ACC112 (cell line): ENCODE results near the gene PGBD5.

Experiments used
- H2AFZ ChIP-seq: fragments of 200-600 bp; sonication (generic); one replicate; pipeline ENCODE4 v1.6.0; 2017; ENCODE audit warnings: antibody characterized with exemption, low read length; ENCODE audit not compliant: unreplicated experiment
- H3K27ac ChIP-seq: fragments of 200-600 bp; sonication (generic); 2 replicates; pipeline ENCODE4 v1.5.1; 2014; ENCODE audit warnings: low read depth, mild to moderate bottlenecking, antibody characterized with exemption, low read length, moderate library complexity
- H3K27me3 ChIP-seq: fragments of 200-600 bp; sonication (generic); 2 replicates; pipeline ENCODE4 v1.6.1; 2014; ENCODE audit warnings: mild to moderate bottlenecking, antibody characterized with exemption, low read length, moderate library complexity, mixed read lengths; ENCODE audit not compliant: insufficient read depth
- H3K36me3 ChIP-seq: fragments of 200-600 bp; sonication (generic); 2 replicates; pipeline ENCODE4 v1.6.1; 2016; ENCODE audit warnings: mild to moderate bottlenecking, antibody characterized with exemption, low read length, moderate library complexity, mixed read lengths; ENCODE audit not compliant: insufficient read depth
- H3K4me1 ChIP-seq: fragments of 200-600 bp; sonication (generic); one replicate; pipeline ENCODE4 v1.6.1; 2016; ENCODE audit warnings: low read length, mixed read lengths; ENCODE audit not compliant: insufficient read depth, unreplicated experiment, control insufficient read depth
- H3K4me3 ChIP-seq: fragments of 200-600 bp; sonication (generic); 2 replicates; pipeline ENCODE4 v1.5.1; 2014; ENCODE audit warnings: mild to moderate bottlenecking, low read depth, low read length
- H3K79me2 ChIP-seq: fragments of 200-600 bp; sonication (generic); one replicate; pipeline ENCODE4 v1.6.0; 2016; ENCODE audit warnings: low read length; ENCODE audit not compliant: control insufficient read depth, unreplicated experiment, insufficient read depth

PGBD5 gene

GRCh38 chr1:230386637-230387262, 39.4 kb downstream of the PGBD5 start:
- no peaks in the 10 kb centered on the region for H3K79me2 ChIP-seq
- no peak overlapping the region for H3K27ac ChIP-seq
- peaks cover 12% of the 10 kb centered on the region; the same call in 1 of the 2 replicates for H3K27me3 ChIP-seq
- H3K4me1 ChIP-seq, result no peaks in the 10 kb centered on the region
- no peaks in the 10 kb centered on the region for H3K36me3 ChIP-seq
- no peak overlapping the region for H2AFZ ChIP-seq
- H3K4me3 ChIP-seq, result no peak overlapping the region

GRCh38 chr1:230385930-230386329, 40.2 kb downstream of the PGBD5 start:
- no peaks in the 10 kb centered on the region for H3K4me1 ChIP-seq
- H3K27me3 ChIP-seq, result 0 out of 2 replicates have a peak, but pooled peaks cover 14% of the 10 kb centered on the region
- H3K4me3 ChIP-seq, result no peak overlapping the region
- H2AFZ ChIP-seq, result no peak overlapping the region
- no peak overlapping the region for H3K27ac ChIP-seq
- no peaks in the 10 kb centered on the region for H3K79me2 ChIP-seq
- H3K36me3 ChIP-seq, result no peaks in the 10 kb centered on the region

DNA sequence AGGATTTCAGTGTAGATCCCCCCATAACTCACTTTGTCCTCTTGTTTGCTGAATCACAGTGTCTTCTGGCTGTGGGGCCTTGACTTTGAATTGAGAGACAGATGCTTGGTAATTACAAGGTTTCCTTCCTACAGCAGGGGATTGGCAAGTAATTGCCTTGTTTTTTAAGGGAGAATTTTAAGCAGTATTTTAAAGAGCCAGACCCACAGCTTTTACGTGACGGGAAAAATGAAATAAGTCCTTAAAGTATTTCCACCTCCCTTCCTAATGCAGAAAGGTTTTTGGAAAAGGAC, 41.0 kb downstream of the PGBD5 start:
- no peak overlapping the region for H2AFZ ChIP-seq
- H3K27me3 ChIP-seq, result 0 out of 2 replicates have a peak, but pooled peaks cover 10% of the 10 kb centered on the region
- H3K4me1 ChIP-seq, result no peaks in the 10 kb centered on the region
- H3K36me3 ChIP-seq, result no peaks in the 10 kb centered on the region
- no peak overlapping the region for H3K4me3 ChIP-seq
- H3K27ac ChIP-seq, result no peak overlapping the region
- no peaks in the 10 kb centered on the region for H3K79me2 ChIP-seq

- H2AFZ ChIP-seq, result no peak overlapping the region
- no peak overlapping the region for H3K4me3 ChIP-seq
- no peak overlapping the region for H3K27ac ChIP-seq
- no peaks in the 10 kb centered on the region for H3K4me1 ChIP-seq
- H3K36me3 ChIP-seq, result no peaks in the 10 kb centered on the region
- 0 out of 2 replicates have a peak, but pooled peaks cover 10% of the 10 kb centered on the region for H3K27me3 ChIP-seq
- H3K79me2 ChIP-seq, result no peaks in the 10 kb centered on the region
Measured at GRCh38 chr1:230384380-230385157, 41.6 kb downstream of the PGBD5 start.

GRCh38 chr1:230383425-230383824, 42.7 kb downstream of the PGBD5 start:
- Histone ChIP-seq H3K4me3 (no peak overlapping the region), H3K79me2 (no peaks in the 10 kb centered on the region), H2AFZ (no peak overlapping the region), H3K36me3 (no peaks in the 10 kb centered on the region), H3K4me1 (no peaks in the 10 kb centered on the region), H3K27ac (no peak overlapping the region), H3K27me3 (peaks cover 15% of the 10 kb centered on the region; the same call in 1 of the 2 replicates)

GRCh38 chr1:230382001-230382491, 44.1 kb downstream of the PGBD5 start:
- no peak overlapping the region for H2AFZ ChIP-seq
- no peaks in the 10 kb centered on the region for H3K79me2 ChIP-seq
- H3K36me3 ChIP-seq, result no peaks in the 10 kb centered on the region
- no peak overlapping the region for H3K4me3 ChIP-seq
- H3K4me1 ChIP-seq, result no peaks in the 10 kb centered on the region
- no peak overlapping the region for H3K27ac ChIP-seq
- H3K27me3 ChIP-seq, result peaks cover 26% of the 10 kb centered on the region

- Histone ChIP-seq H3K36me3 (no peaks in the 10 kb centered on the region), H3K4me3 (no peak overlapping the region), H3K27ac (no peak overlapping the region), H3K79me2 (no peaks in the 10 kb centered on the region), H3K4me1 (no peaks in the 10 kb centered on the region), H3K27me3 (peaks cover 29% of the 10 kb centered on the region), H2AFZ (no peak overlapping the region)
Measured at GRCh38 chr1:230381585-230381984, 44.5 kb downstream of the PGBD5 start.

DNA sequence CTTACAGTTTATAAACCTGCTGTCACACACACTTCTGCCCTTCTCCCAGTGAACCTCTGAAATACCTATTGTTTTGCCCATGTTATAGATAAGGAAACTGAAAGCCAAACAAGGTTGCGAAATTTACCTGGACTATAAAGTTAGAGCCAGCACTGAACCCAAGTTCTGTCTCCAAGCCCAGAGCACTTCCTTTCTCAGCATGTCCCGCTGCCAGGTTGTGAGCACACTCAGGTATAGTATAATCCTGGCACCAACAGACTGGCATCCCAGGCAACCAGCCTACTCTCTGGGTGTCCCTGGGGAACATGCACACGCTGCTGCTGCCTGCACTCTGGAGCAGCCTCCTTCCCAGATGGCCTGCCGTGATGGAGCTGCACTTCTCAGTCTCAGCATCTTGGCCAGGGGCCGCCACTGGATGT, 45.1 kb downstream of the PGBD5 start:
- Histone ChIP-seq H3K27ac (no peak overlapping the region), H3K79me2 (no peaks in the 10 kb centered on the region), H3K4me3 (no peak overlapping the region), H3K4me1 (no peaks in the 10 kb centered on the region), H3K36me3 (no peaks in the 10 kb centered on the region), H2AFZ (no peak overlapping the region), H3K27me3 (peaks cover 32% of the 10 kb centered on the region)

- no peaks in the 10 kb centered on the region for H3K79me2 ChIP-seq
- no peaks in the 10 kb centered on the region for H3K36me3 ChIP-seq
- H3K4me1 ChIP-seq, result no peaks in the 10 kb centered on the region
- H3K4me3 ChIP-seq, result no peak overlapping the region
- H2AFZ ChIP-seq, result no peak overlapping the region
- peaks cover 40% of the 10 kb centered on the region for H3K27me3 ChIP-seq
- no peak overlapping the region for H3K27ac ChIP-seq
Measured at GRCh38 chr1:230379928-230380327, 46.2 kb downstream of the PGBD5 start.

GRCh38 chr1:230379462-230379861, 46.7 kb downstream of the PGBD5 start:
- Histone ChIP-seq H3K36me3 (no peaks in the 10 kb centered on the region), H3K27me3 (peaks cover 44% of the 10 kb centered on the region), H2AFZ (no peak overlapping the region), H3K27ac (no peak overlapping the region), H3K4me1 (no peaks in the 10 kb centered on the region), H3K4me3 (no peak overlapping the region), H3K79me2 (no peaks in the 10 kb centered on the region)

DNA sequence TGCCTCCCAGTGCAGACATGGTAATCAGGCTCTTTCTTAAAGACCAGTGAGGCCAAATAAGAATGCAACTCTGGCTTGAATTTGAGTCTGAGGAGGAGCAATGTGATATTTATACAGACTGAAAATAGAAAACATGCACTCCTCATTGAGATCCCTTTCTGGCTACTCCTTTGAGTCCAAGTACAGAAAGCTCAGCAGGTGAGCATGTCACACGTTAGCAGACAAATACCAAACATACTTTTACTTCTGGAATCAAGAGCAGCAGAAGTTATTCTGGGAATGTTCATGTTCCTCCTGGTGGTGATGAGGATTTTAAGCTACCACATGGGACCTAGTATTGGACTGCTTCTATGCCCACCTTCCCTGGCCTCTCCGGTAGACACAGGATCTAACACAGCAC, 48.3 kb downstream of the PGBD5 start:
- Histone ChIP-seq H3K4me1 (no peaks in the 10 kb centered on the region), H3K79me2 (no peaks in the 10 kb centered on the region), H3K27me3 (peaks cover 48% of the 10 kb centered on the region), H3K27ac (no peak overlapping the region), H2AFZ (no peak overlapping the region), H3K36me3 (no peaks in the 10 kb centered on the region), H3K4me3 (no peak overlapping the region)
